ENCODE data around the gene CTBP1. TPM values are rescaled to one million over a fixed set of nuclear protein-coding genes. Genes with fewer than 3 reads are reported as not detected.

CTBP1 gene
- total RNA-seq, 1 donor from 2014 or later = 165 TPM

GRCh38 chr4:1227816-1228215, 21.1 kb downstream of the CTBP1 start:
- no peaks in the 10 kb centered on the region for H3K9me3 Mint-ChIP-seq (ENCODE audit: unreplicated experiment)
- H3K4me3 Mint-ChIP-seq (ENCODE audit: unreplicated experiment) = peak overlapping the region; percentile 69
- H3K36me3 Mint-ChIP-seq (ENCODE audit: low read depth, unreplicated experiment) = peaks cover 34% of the 10 kb centered on the region
- H3K4me1 Mint-ChIP-seq (ENCODE audit: unreplicated experiment) = no peaks in the 10 kb centered on the region
- no peak for DNase-seq (ENCODE audit: low spot score)
- H3K27ac Mint-ChIP-seq (ENCODE audit: unreplicated experiment) = no peak overlapping the region
- TF ChIP-seq CTCF (IDR thresholded peaks at IDR 0.05; ENCODE audit: unreplicated experiment) = no peak
- peaks cover 11% of the 10 kb centered on the region for H3K27me3 Mint-ChIP-seq (ENCODE audit: unreplicated experiment)

GRCh38 chr4:1226598-1226997, 22.3 kb downstream of the CTBP1 start:
- peak overlapping the region; percentile 69 for H3K4me3 Mint-ChIP-seq (ENCODE audit: unreplicated experiment)
- peaks cover 33% of the 10 kb centered on the region for H3K36me3 Mint-ChIP-seq (ENCODE audit: low read depth, unreplicated experiment)
- no peaks in the 10 kb centered on the region for H3K4me1 Mint-ChIP-seq (ENCODE audit: unreplicated experiment)
- no peak for DNase-seq (ENCODE audit: low spot score)
- no peak overlapping the region for H3K27ac Mint-ChIP-seq (ENCODE audit: unreplicated experiment)
- peaks cover 11% of the 10 kb centered on the region for H3K27me3 Mint-ChIP-seq (ENCODE audit: unreplicated experiment)
- no peak for TF ChIP-seq CTCF (IDR thresholded peaks at IDR 0.05; ENCODE audit: unreplicated experiment)
- no peaks in the 10 kb centered on the region for H3K9me3 Mint-ChIP-seq (ENCODE audit: unreplicated experiment)

GRCh38 chr4:1226144-1226481, 22.8 kb downstream of the CTBP1 start:
- DNase-seq (ENCODE audit: low spot score) = no peak
- Mint-ChIP-seq H3K9me3 (ENCODE audit: unreplicated experiment) (no peaks in the 10 kb centered on the region), H3K4me1 (ENCODE audit: unreplicated experiment) (no peaks in the 10 kb centered on the region), H3K36me3 (ENCODE audit: low read depth, unreplicated experiment) (peaks cover 36% of the 10 kb centered on the region), H3K4me3 (ENCODE audit: unreplicated experiment) (no peak overlapping the region), H3K27ac (ENCODE audit: unreplicated experiment) (no peak overlapping the region), H3K27me3 (ENCODE audit: unreplicated experiment) (peaks cover 14% of the 10 kb centered on the region)
- no peak for TF ChIP-seq CTCF (IDR thresholded peaks at IDR 0.05; ENCODE audit: unreplicated experiment)

GRCh38 chr4:1225272-1226143, 23.4 kb downstream of the CTBP1 start:
- Mint-ChIP-seq H3K4me3 (ENCODE audit: unreplicated experiment) (no peak overlapping the region), H3K27me3 (ENCODE audit: unreplicated experiment) (peaks cover 14% of the 10 kb centered on the region), H3K36me3 (ENCODE audit: low read depth, unreplicated experiment) (peaks cover 39% of the 10 kb centered on the region), H3K4me1 (ENCODE audit: unreplicated experiment) (no peaks in the 10 kb centered on the region), H3K9me3 (ENCODE audit: unreplicated experiment) (no peaks in the 10 kb centered on the region), H3K27ac (ENCODE audit: unreplicated experiment) (no peak overlapping the region)
- no peak for DNase-seq (ENCODE audit: low spot score)
- no peak for TF ChIP-seq CTCF (IDR thresholded peaks at IDR 0.05; ENCODE audit: unreplicated experiment)

Data from endothelial cell (in vitro differentiated cells).